ENCODE data around the gene HTD2.
A peak's percentile ranks its signal among the peaks of the same experiment; 100 is the strongest.

The HTD2 gene

GRCh38 chr3:58292866-58293265 lies 13.5 kb upstream of the HTD2 start:
- DNase-seq: no peak

GRCh38 chr3:58293516-58293915 lies 12.8 kb upstream of the HTD2 start:
- DNase-seq: no peak

- DNase-seq: no peak
Measured at GRCh38 chr3:58296269-58296668, 10.1 kb upstream of the HTD2 start.

GRCh38 chr3:58296843-58297242 lies 9.5 kb upstream of the HTD2 start:
- DNase-seq: no peak

GRCh38 chr3:58298190-58298589 lies 8.1 kb upstream of the HTD2 start:
- peak in 1 of 2 donors; percentile 6 for DNase-seq

GRCh38 chr3:58299075-58299474 lies 7.2 kb upstream of the HTD2 start:
- DNase-seq: no peak

- DNase-seq: peak; percentile 38 to 45
Measured at GRCh38 chr3:58299839-58300516, 6.3 kb upstream of the HTD2 start.

- DNase-seq: peak; percentile 7 to 40
Measured at GRCh38 chr3:58307639-58308215, 1.4 kb downstream of the HTD2 start.

- no peak for DNase-seq
Measured at GRCh38 chr3:58308728-58309127, 2.4 kb downstream of the HTD2 start.

- peak; percentile 50 to 52 for DNase-seq
Measured at GRCh38 chr3:58317811-58318210, 11.5 kb downstream of the HTD2 start.

- DNase-seq: no peak
Measured at GRCh38 chr3:58321791-58322190, 15.5 kb downstream of the HTD2 start.

GRCh38 chr3:58322793-58323192 lies 16.5 kb downstream of the HTD2 start:
- DNase-seq: no peak

GRCh38 chr3:58323529-58324390 lies 17.4 kb downstream of the HTD2 start:
- no peak for DNase-seq

GRCh38 chr3:58324391-58325390 lies 18.4 kb downstream of the HTD2 start:
- no peak for DNase-seq

GRCh38 chr3:58325525-58325992 lies 19.2 kb downstream of the HTD2 start:
- DNase-seq: no peak

- DNase-seq: no peak
Measured at GRCh38 chr3:58326267-58326900, 20.1 kb downstream of the HTD2 start.

GRCh38 chr3:58329150-58329921 lies 23.0 kb downstream of the HTD2 start:
- DNase-seq: no peak

- DNase-seq: no peak
Measured at GRCh38 chr3:58329922-58330413, 23.6 kb downstream of the HTD2 start.

GRCh38 chr3:58331593-58332152 lies 25.4 kb downstream of the HTD2 start:
- no peak for DNase-seq

- peak; percentile 77 to 83 for DNase-seq
Measured at GRCh38 chr3:58332575-58333188, 26.4 kb downstream of the HTD2 start, which contains the start of gene PXK. TSS of gene PXK (plus strand) at chr3:58332892. CDS start at chr3:58332989, 97 bp downstream.

All from inflammatory macrophage (primary cell).